ENCODE data around the gene AGXT.

The AGXT gene

GRCh38 chr2:240888890-240889573 lies 20.4 kb downstream of the AGXT start:
- POLR2A ChIA-PET, result no interaction called here
- TF ChIP-seq, protein P1, sequence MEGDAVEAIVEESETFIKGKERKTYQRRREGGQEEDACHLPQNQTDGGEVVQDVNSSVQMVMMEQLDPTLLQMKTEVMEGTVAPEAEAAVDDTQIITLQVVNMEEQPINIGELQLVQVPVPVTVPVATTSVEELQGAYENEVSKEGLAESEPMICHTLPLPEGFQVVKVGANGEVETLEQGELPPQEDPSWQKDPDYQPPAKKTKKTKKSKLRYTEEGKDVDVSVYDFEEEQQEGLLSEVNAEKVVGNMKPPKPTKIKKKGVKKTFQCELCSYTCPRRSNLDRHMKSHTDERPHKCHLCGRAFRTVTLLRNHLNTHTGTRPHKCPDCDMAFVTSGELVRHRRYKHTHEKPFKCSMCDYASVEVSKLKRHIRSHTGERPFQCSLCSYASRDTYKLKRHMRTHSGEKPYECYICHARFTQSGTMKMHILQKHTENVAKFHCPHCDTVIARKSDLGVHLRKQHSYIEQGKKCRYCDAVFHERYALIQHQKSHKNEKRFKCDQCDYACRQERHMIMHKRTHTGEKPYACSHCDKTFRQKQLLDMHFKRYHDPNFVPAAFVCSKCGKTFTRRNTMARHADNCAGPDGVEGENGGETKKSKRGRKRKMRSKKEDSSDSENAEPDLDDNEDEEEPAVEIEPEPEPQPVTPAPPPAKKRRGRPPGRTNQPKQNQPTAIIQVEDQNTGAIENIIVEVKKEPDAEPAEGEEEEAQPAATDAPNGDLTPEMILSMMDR (IDR thresholded peaks at IDR 0.05; ENCODE audit: insufficient read depth, low read length, missing control alignments), result no peak
- CTCF ChIA-PET, result interaction anchor here (1.6 kb wide), 1 partner anchor 25 kb away, joined by 7 read pairs; no protein-coding TSS in a partner anchor
- DNase-seq (ENCODE audit: low read depth, low spot score), result no peak
- no peak overlapping the region for H3K4me3 ChIP-seq (ENCODE audit: low read depth, low read length)

GRCh38 chr2:240889601-240890560 lies 21.3 kb downstream of the AGXT start:
- CTCF ChIA-PET, result interaction anchor here (1.6 kb wide), 1 partner anchor 24 kb away, joined by 7 read pairs; no protein-coding TSS in a partner anchor
- no peak overlapping the region for H3K4me3 ChIP-seq (ENCODE audit: low read depth, low read length)
- POLR2A ChIA-PET, result no interaction called here
- DNase-seq (ENCODE audit: low read depth, low spot score), result no peak
- TF ChIP-seq, protein P1 (IDR thresholded peaks at IDR 0.05; ENCODE audit: insufficient read depth, low read length, missing control alignments), result no peak

DNA sequence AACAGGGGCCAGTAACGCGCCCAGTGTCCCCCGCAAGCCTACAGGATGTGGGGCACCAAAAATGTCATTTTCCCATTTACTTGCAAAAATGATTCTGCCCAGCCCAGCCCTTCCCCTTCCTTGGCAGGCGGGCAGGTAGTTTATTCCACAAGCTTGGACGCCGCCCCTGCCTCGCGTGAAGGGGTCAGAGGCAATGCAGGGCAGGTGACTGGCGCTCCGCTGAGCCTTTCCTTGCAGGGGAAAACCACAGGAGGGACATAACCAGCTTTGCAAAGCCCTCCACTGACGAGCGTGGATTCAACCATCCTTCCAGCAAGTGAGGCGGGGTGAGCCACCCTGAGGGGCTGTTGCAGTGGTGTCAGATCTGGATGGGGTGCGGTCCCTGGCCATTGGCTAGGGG lies 22.1 kb downstream of the AGXT start:
- no peak overlapping the region for H3K4me3 ChIP-seq (ENCODE audit: low read depth, low read length)
- TF ChIP-seq, protein P1 (IDR thresholded peaks at IDR 0.05; ENCODE audit: insufficient read depth, low read length, missing control alignments), result no peak
- ChIA-PET CTCF (interaction anchor here (1.9 kb wide), 1 partner anchor 24 kb away, joined by 7 read pairs; no protein-coding TSS in a partner anchor), POLR2A (no interaction called here)
- no peak for DNase-seq (ENCODE audit: low read depth, low spot score)

GRCh38 chr2:240891492-240892340 lies 23.1 kb downstream of the AGXT start:
- H3K4me3 ChIP-seq (ENCODE audit: low read depth, low read length), result no peak overlapping the region
- ChIA-PET POLR2A (no interaction called here), CTCF (interaction anchor here (0.6 to 1.9 kb wide), 3 partner anchors 11 to 23 kb away, joined by 3 to 7 read pairs (median 3); no protein-coding TSS in a partner anchor)
- no peak for DNase-seq (ENCODE audit: low read depth, low spot score)
- TF ChIP-seq, protein P1 (IDR thresholded peaks at IDR 0.05; ENCODE audit: insufficient read depth, low read length, missing control alignments), result no peak

- CTCF ChIA-PET, result interaction anchor here (0.6 to 1.9 kb wide), 3 partner anchors 11 to 22 kb away, joined by 3 to 7 read pairs (median 3); no protein-coding TSS in a partner anchor
These were observed 23.7 kb downstream of the AGXT start for GRCh38 chr2:240892356-240892755.

More at GRCh38 chr2:240892356-240892755, 23.7 kb downstream of the AGXT start:
- TF ChIP-seq, protein P1 (IDR thresholded peaks at IDR 0.05; ENCODE audit: insufficient read depth, low read length, missing control alignments), result no peak
- POLR2A ChIA-PET, result no interaction called here
- no peak overlapping the region for H3K4me3 ChIP-seq (ENCODE audit: low read depth, low read length)
- no peak for DNase-seq (ENCODE audit: low read depth, low spot score)
